ENCODE data around the gene CLCNKA. TPM values are rescaled to one million over a fixed set of nuclear protein-coding genes. Genes with fewer than 3 reads are reported as not detected.
A peak's percentile ranks its signal among the peaks of the same experiment; 100 is the strongest.

The CLCNKA gene
- total RNA-seq, 5 donors from 2014 or later (not counting 1 experiment from before 2014, with no cell fraction given), result not detected

GRCh38 chr1:16006552-16007485 lies 15.0 kb upstream of the CLCNKA start:
- WGBS (ENCODE audit: insufficient coverage), result 86% methylated on average over 5 of the region's 9 CpGs
- no peak overlapping the region for H3K27ac Mint-ChIP-seq
- peak in 1 of 4 experiments; percentile 35 for ATAC-seq (replicated peaks in 1 of 4)
- Histone ChIP-seq H3K27me3 (replicated peaks in 1 of 2; ENCODE audit: control insufficient read depth in 2 of 2, extremely low read depth in 1 of 2, insufficient read depth in 2 of 2, low read length in 1 of 2) (peaks cover 0 to 14% of the 10 kb centered on the region in 2 experiments), H3K4me3 (ENCODE audit: control insufficient read depth in 1 of 2, extremely low read depth in 1 of 2, low read length in 1 of 2) (no peak overlapping the region), H3K27ac (ENCODE audit: low read length) (no peak overlapping the region), H3K4me1 (ENCODE audit: control insufficient read depth in 1 of 2, extremely low read depth in 1 of 2, insufficient read depth in 2 of 2, low read length in 2 of 2) (no peaks in the 10 kb centered on the region), H3K9me3 (no peaks in the 10 kb centered on the region), H3K36me3 (ENCODE audit: control insufficient read depth in 2 of 2, extremely low read depth in 1 of 2, insufficient read depth in 1 of 2, low read length in 1 of 2) (no peaks in the 10 kb centered on the region)
- H3K9me3 Mint-ChIP-seq, result no peaks in the 10 kb centered on the region
- peaks cover 0 to 3% of the 10 kb centered on the region in 2 donors for H3K27me3 Mint-ChIP-seq
- CTCF ChIA-PET, result interaction anchor here (0.5 to 1.0 kb wide), 4 partner anchors 35 to 191 kb away, joined by 3 read pairs; no protein-coding TSS in a partner anchor
- DNase-seq, result no peak
- no peaks in the 10 kb centered on the region for H3K4me1 Mint-ChIP-seq
- H3K36me3 Mint-ChIP-seq, result no peaks in the 10 kb centered on the region
- H3K4me3 Mint-ChIP-seq, result no peak overlapping the region
- POLR2A ChIA-PET, result no interaction called here

- Histone ChIP-seq H3K4me1 (ENCODE audit: control insufficient read depth in 1 of 2, extremely low read depth in 1 of 2, insufficient read depth in 2 of 2, low read length in 2 of 2) (peaks cover 3 to 7% of the 10 kb centered on the region in 2 experiments), H3K4me3 (ENCODE audit: control insufficient read depth in 1 of 2, extremely low read depth in 1 of 2, low read length in 1 of 2) (no peak overlapping the region), H3K27ac (ENCODE audit: low read length) (no peak overlapping the region), H3K36me3 (ENCODE audit: control insufficient read depth in 2 of 2, extremely low read depth in 1 of 2, insufficient read depth in 1 of 2, low read length in 1 of 2) (no peaks in the 10 kb centered on the region), H3K27me3 (replicated peaks in 1 of 2; ENCODE audit: control insufficient read depth in 2 of 2, extremely low read depth in 1 of 2, insufficient read depth in 2 of 2, low read length in 1 of 2) (peaks cover 0 to 24% of the 10 kb centered on the region in 2 experiments), H3K9me3 (no peaks in the 10 kb centered on the region)
- DNase-seq (no peak), ATAC-seq (replicated peaks in 1 of 4) (no peak)
- CTCF ChIA-PET, result interaction anchor here (0.5 to 1.0 kb wide), 6 partner anchors 21 to 192 kb away, joined by 3 read pairs; no protein-coding TSS in a partner anchor
- Mint-ChIP-seq H3K36me3 (no peaks in the 10 kb centered on the region), H3K27me3 (peaks cover 0 to 3% of the 10 kb centered on the region in 2 donors), H3K9me3 (no peaks in the 10 kb centered on the region), H3K4me3 (no peak overlapping the region), H3K27ac (no peak overlapping the region), H3K4me1 (peaks cover 4 to 5% (median 5%) of the 10 kb centered on the region in 3 donors)
- WGBS (ENCODE audit: insufficient coverage), result 59% methylated on average over 2 of the region's 6 CpGs
- POLR2A ChIA-PET, result no interaction called here
Observed at GRCh38 chr1:16007671-16008341, 14.0 kb upstream of the CLCNKA start.

GRCh38 chr1:16009030-16009460 lies 12.8 kb upstream of the CLCNKA start:
- Mint-ChIP-seq H3K36me3 (no peaks in the 10 kb centered on the region), H3K4me1 (peaks cover 4 to 5% (median 5%) of the 10 kb centered on the region in 3 donors), H3K27ac (no peak overlapping the region), H3K27me3 (peaks cover 3 to 4% of the 10 kb centered on the region in 2 donors), H3K4me3 (no peak overlapping the region), H3K9me3 (no peaks in the 10 kb centered on the region)
- peaks cover 0 to 36% of the 10 kb centered on the region in 2 experiments for H3K27me3 ChIP-seq (replicated peaks in 1 of 2; ENCODE audit: control insufficient read depth in 2 of 2, extremely low read depth in 1 of 2, insufficient read depth in 2 of 2, low read length in 1 of 2)
- DNase-seq (peak; percentile 24 to 81 (median 61)), ATAC-seq (replicated peaks in 1 of 4) (peak; percentile 54 to 72 (median 62))
- H3K4me1 ChIP-seq (ENCODE audit: control insufficient read depth in 1 of 2, extremely low read depth in 1 of 2, insufficient read depth in 2 of 2, low read length in 2 of 2), result peaks cover 3 to 13% of the 10 kb centered on the region in 2 experiments
- POLR2A ChIA-PET, result no interaction called here
- H3K36me3 ChIP-seq (ENCODE audit: control insufficient read depth in 2 of 2, extremely low read depth in 1 of 2, insufficient read depth in 1 of 2, low read length in 1 of 2), result no peaks in the 10 kb centered on the region
- CTCF ChIA-PET, result interaction anchor here in 1 of 2 donors (1.0 kb wide), 1 partner anchor 22 kb away, joined by 3 read pairs; no protein-coding TSS in a partner anchor
- H3K9me3 ChIP-seq, result no peaks in the 10 kb centered on the region
- H3K4me3 ChIP-seq (ENCODE audit: control insufficient read depth in 1 of 2, extremely low read depth in 1 of 2, low read length in 1 of 2), result no peak overlapping the region
- WGBS (ENCODE audit: insufficient coverage), result 0% methylated on average over 3 of the region's 4 CpGs
- H3K27ac ChIP-seq (ENCODE audit: low read length), result no peak overlapping the region

- Histone ChIP-seq H3K4me1 (ENCODE audit: control insufficient read depth in 1 of 2, extremely low read depth in 1 of 2, insufficient read depth in 2 of 2, low read length in 2 of 2) (peaks cover 3 to 13% of the 10 kb centered on the region in 2 experiments), H3K4me3 (ENCODE audit: control insufficient read depth in 1 of 2, extremely low read depth in 1 of 2, low read length in 1 of 2) (no peak overlapping the region), H3K27me3 (replicated peaks in 1 of 2; ENCODE audit: control insufficient read depth in 2 of 2, extremely low read depth in 1 of 2, insufficient read depth in 2 of 2, low read length in 1 of 2) (peaks cover 0 to 40% of the 10 kb centered on the region in 2 experiments), H3K9me3 (no peaks in the 10 kb centered on the region), H3K36me3 (ENCODE audit: control insufficient read depth in 2 of 2, extremely low read depth in 1 of 2, insufficient read depth in 1 of 2, low read length in 1 of 2) (no peaks in the 10 kb centered on the region), H3K27ac (ENCODE audit: low read length) (no peak overlapping the region)
- no peak for DNase-seq
- H3K27me3 Mint-ChIP-seq, result peaks cover 3 to 10% of the 10 kb centered on the region in 2 donors
- H3K4me3 Mint-ChIP-seq, result no peak overlapping the region
- CTCF ChIA-PET, result interaction anchor here in 1 of 2 donors (1.0 kb wide), 1 partner anchor 23 kb away, joined by 3 read pairs; no protein-coding TSS in a partner anchor
- POLR2A ChIA-PET, result no interaction called here
- no peak overlapping the region for H3K27ac Mint-ChIP-seq
- ATAC-seq (replicated peaks in 1 of 4), result no peak
- no peaks in the 10 kb centered on the region for H3K9me3 Mint-ChIP-seq
- WGBS (ENCODE audit: insufficient coverage), result 92% methylated on average over 11 of the region's 11 CpGs
- H3K36me3 Mint-ChIP-seq, result no peaks in the 10 kb centered on the region
- peaks cover 4 to 7% (median 5%) of the 10 kb centered on the region in 3 donors for H3K4me1 Mint-ChIP-seq
Observed at GRCh38 chr1:16009678-16010077, 12.2 kb upstream of the CLCNKA start.

GRCh38 chr1:16010837-16011236 lies 11.0 kb upstream of the CLCNKA start:
- Histone ChIP-seq H3K27ac (ENCODE audit: low read length) (no peak overlapping the region), H3K27me3 (replicated peaks in 1 of 2; ENCODE audit: control insufficient read depth in 2 of 2, extremely low read depth in 1 of 2, insufficient read depth in 2 of 2, low read length in 1 of 2) (peaks cover 0 to 47% of the 10 kb centered on the region in 2 experiments), H3K36me3 (ENCODE audit: control insufficient read depth in 2 of 2, extremely low read depth in 1 of 2, insufficient read depth in 1 of 2, low read length in 1 of 2) (no peaks in the 10 kb centered on the region), H3K4me1 (ENCODE audit: control insufficient read depth in 1 of 2, extremely low read depth in 1 of 2, insufficient read depth in 2 of 2, low read length in 2 of 2) (peaks cover 3 to 13% of the 10 kb centered on the region in 2 experiments), H3K4me3 (ENCODE audit: control insufficient read depth in 1 of 2, extremely low read depth in 1 of 2, low read length in 1 of 2) (no peak overlapping the region), H3K9me3 (no peaks in the 10 kb centered on the region)
- DNase-seq (no peak), ATAC-seq (replicated peaks in 1 of 4) (no peak)
- Mint-ChIP-seq H3K4me3 (no peak overlapping the region), H3K27me3 (peaks cover 3 to 19% of the 10 kb centered on the region in 2 donors), H3K27ac (no peak overlapping the region), H3K4me1 (peaks cover 4 to 7% (median 5%) of the 10 kb centered on the region in 3 donors), H3K9me3 (no peaks in the 10 kb centered on the region), H3K36me3 (no peaks in the 10 kb centered on the region)
- 100% methylated on average over 3 of the region's 3 CpGs for WGBS (ENCODE audit: insufficient coverage)
- ChIA-PET POLR2A (no interaction called here), CTCF (no interaction called here)
